GM18873 (cell line): ENCODE data around the gene ATP11A.
"Not testable (repeated sequence)": the region's sequence is repeated elsewhere in the genome, so short reads cannot be mapped to it uniquely, and the experiment has no call there.

Experiments
- ATAC-seq: cut with Tn5 transposase; IDR thresholded peaks from one replicate; pipeline ENCODE4 v1.9.1; 2021; ENCODE audit warnings: mild to moderate bottlenecking, moderate library complexity, moderate number of reproducible peaks; ENCODE audit not compliant: unreplicated experiment, low FRiP score

Gene ATP11A

DNA sequence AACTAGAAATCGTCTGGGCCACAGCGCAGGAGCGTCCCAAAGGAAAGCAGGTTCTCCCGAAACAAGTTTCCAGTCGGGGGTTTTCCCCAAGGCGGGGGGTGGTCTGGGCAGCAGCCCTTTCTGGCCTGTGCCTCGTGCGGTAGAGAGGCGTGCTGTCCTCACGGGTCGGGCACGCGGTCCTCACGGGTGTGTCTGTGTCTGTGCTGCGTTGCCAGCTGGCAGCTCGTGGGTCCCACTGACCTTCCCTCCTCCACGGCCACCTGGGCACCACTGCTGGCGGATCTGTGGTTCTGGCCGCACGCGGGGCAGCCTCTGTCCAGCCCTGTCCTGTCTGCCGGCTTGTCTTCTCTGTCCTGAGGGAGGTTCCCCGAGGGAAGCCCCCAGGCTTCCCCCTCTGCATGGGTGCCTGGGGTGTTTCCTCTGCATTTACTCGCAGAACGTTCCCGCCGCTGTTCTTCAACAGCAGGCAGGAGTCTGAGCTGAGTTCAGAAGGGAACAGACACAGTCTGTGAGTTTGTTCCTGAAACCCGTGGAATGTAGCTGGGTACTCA, 181.0 kb downstream of the ATP11A start:
- ATAC-seq: no peak

DNA sequence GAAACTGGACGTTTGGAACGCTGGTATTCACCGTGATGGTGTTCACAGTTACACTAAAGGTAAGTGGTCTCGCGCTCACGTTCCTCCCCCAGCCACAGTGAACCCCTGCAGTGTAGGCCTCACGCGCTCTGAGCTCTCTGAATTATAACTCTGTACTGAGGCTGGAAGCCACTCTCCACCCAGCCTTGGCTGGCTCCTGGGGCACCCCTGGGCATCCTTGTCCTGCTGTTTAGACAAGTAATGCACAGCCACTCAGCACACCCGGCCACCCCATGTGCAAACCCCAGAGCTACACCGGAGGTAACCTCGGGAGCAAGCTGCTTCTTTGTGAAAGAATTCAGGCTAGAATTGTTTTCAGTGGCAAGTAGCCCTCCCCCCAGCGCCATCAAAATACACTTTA, 181.9 kb downstream of the ATP11A start:
- ATAC-seq: no peak

DNA sequence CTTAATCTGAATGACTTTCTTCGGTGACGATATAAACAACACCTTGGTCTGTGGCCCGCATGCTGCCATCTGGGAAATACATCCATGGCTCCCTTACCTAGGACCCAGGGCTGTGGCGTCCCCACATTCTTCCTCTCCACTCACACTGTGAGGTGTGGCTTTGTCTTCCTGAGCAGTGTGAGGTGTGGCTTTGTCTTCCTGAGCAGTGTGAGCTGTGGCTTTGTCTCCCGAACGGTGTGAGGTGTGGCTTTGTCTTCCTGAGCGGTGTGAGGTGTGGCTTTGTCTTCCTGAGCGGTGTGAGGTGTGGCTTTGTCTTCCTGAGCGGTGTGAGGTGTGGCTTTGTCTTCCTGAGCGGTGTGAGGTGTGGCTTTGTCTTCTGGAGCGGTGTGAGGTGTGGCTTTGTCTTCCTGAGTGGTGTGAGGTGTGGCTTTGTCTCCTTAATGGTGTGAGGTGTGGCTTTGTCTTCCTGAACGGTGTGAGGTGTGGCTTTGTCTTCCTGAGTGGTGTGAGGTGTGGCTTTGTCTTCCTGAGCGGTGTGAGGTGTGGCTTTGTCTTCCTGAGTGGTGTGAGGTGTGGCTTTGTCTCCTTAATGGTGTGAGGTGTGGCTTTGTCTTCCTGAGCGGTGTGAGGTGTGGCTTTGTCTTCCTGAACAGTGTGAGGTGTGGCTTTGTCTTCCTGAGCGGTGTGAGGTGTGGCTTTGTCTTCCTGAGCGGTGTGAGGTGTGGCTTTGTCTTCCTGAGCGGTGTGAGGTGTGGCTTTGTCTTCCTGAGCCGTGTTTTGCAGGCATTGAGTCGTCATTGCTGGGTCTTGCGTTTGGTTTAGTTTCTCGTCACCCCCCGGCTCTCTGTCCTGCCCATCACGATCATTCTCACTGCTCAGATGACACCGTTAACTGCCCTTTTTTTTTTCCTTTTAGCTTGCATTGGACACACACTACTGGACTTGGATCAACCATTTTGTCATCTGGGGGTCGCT, 183.1 kb downstream of the ATP11A start:
- ATAC-seq: not testable (repeated sequence)

DNA sequence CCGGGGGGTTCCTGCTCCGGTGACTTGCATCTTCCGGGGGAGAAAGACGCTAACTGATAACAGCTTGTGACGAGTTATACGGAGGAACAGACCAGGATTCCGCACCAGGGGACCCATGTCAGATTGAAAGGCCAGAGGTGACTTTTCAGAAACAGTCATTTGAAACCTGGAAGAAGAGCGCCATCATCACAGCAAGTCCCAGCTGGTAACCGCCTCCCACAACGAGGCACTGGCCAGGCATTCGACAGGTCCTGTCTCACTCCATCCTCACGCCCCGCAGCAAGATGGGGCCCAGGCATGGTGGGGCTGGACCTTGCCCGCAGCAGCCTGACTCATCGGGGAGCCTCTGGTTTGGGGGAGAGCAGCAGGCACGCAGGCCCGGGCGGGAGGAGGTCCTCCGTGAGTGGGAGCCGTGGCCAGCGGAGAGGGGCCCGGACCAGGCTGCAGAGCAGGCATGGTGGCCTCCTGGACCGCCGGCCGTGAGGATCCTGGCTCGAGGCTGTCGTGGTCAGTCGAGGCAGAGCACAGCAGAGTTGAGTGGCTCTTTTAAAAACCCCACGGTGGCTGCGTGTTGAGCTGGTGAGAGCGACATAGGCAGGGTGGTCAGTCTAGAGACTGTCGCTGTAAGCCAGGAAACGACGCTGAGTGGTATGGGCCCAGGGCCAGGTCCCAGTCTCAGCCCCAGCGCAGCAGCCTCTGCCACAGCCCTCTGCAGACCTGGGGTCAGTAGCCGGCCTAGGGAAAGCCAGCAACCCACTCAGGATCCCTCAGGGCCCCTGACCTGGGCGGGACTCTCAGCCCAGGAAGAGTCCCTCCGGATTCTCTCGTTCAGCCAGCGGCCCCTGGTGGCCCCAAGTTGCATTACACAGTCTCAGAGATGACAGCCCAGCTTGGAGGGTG, 184.3 kb downstream of the ATP11A start:
- peak; percentile 83 for ATAC-seq

DNA sequence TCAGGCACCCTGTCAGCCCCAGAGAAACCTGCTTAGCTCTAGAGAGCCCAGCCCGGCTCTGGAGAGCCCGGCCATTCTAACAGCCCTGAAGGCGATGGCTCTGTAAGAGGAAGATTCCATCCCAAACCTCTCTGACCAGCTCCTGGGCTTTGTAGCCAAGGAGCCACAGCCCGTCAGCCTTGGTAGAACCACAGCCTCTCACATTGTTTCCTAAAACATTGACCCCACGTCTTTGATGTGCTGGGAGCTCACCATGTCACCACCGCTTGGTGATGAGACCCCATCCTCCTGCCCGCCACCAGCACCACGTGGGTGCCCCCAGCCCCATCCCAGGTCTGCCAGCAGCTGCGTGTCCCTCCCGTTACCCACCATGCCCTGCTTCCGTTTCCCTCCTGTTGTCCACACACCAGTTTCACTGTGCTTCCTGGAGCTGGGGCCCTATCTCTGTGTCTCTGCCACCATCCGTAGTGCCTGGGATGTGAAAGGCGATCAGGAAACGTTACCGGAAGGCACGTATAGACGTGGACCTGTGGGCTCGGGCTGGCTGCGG, 185.0 kb downstream of the ATP11A start:
- ATAC-seq: no peak

DNA sequence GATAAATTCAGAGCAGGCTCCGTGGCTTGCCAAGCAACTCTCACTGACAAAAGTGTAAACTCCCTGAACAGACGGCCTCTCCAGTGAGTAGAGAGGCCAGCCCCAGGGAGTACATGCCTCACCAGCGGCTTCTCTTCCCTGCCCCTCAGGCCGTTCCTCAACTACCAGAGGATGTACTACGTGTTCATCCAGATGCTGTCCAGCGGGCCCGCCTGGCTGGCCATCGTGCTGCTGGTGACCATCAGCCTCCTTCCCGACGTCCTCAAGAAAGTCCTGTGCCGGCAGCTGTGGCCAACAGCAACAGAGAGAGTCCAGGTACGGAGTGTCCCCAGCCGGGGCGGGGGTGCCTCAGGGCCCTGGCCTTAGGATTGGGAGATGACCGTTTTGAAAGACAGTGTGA, 185.8 kb downstream of the ATP11A start:
- ATAC-seq: no peak

DNA sequence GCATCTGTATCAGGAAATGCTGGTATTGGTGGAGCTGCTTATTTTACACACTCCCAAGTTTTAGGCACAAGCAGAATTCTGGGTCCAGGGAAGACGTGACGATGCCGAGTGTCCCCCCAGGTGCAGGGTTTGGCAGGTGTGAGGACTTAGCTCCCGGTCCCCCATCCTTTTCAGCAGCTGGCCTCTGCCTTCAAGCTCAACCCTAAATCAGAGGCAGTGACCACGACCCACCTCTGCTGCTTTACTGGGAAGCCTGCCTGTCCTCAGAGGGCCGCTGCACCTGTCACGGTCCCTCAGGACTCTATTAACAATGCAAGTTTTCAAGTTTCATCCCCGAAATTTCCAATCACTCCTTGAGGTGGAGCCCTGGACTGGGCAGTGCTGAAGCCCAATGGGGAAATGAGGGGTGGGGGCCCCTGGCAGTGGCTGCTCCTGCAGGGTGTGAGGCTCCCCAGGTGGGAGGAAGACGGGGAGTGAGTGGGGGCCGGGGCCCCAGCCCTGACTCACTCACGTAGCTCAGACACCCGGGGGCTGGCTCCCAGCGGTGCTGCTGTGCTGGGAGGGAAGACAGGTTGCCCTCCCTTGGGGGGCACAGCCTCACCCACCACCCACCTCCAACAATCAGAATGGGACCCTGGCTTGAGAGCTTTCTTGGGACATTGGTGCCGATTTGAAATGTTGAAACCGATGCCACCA, 186.6 kb downstream of the ATP11A start:
- ATAC-seq: no peak

DNA sequence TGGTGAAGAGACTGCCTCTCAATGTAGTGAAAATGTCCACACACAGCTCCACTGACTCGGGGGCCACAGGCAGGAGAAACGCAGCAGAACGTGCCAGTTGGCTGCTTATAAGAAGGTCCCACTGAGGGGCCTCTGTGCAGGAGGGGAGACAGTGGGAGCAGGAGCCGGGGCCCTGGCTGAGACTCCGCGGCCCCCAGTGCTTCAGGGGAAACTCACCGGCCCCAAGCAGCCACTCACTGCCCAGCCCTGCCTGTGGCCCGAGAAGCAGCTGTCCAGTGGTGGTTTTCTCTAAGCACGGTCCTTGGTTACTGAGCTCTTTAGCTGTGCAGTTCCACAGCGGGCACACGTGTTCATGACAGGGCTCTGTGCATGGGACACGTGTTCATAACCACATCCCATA, 187.2 kb downstream of the ATP11A start:
- no peak for ATAC-seq

DNA sequence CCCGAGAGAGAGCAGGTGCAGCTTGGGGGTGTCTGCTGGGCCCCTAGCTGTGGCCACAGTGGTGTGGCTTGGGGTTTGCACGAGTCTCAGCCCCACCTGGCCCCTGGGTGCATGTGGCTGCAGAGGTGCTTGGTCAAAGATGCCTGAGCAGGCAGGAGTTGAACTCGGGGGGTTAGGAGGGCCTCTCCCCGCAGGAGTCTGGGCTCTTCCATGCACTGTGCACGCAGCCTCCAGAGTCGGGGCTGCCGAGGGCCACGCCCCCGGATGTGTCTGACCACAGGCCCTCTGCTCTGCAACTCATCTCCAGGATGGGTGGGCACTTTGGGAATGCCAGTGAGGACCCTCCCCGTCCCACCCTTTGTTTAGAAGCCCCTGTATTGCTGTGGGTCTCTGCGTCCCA, 187.7 kb downstream of the ATP11A start:
- ATAC-seq: no peak

DNA sequence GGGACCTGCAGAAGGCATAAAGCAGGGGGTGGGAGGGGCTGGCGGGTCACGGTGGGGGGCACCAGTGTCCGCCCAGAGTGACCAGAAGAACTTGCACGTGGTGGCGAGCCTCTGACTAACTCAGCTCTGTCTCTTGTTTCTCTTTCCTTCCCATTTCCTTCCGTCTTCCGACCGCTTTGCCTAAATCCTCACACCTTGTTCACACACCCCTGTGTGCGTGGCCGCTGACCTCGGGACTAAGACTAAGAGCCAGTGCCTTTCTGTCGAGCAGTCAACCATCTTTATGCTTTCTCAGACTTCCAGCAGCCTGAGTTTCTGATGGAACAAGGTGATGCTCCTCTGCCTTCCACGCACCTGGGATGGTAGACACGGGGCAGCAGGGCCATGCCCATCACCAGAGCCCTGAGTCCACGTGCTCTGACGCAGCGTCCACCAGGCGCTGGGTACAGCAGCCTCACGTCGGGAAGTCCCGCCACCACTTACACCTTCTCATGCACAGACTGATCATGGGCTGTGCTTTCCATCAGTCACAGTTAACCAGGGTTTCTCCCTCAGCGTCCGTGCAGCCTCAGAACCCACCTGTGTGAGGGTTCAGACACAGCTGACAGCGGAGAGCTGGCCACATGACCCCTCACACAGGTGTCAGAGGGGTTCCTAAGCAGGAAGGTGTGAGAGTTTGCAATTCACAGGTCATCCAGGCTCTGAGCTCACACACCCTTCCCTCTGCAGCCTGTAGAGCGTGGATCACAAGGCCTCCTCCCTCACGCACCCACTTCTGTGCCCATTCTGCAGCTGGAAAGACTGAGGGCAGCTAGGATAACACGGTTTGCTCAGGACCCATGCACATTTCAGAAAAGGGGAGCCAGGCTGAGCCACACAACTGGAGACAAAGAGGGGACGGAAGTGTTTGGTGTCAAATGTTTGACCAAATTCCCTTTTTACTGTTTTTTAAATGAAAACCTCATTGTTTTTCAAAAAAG, 188.4 kb downstream of the ATP11A start:
- no peak for ATAC-seq

DNA sequence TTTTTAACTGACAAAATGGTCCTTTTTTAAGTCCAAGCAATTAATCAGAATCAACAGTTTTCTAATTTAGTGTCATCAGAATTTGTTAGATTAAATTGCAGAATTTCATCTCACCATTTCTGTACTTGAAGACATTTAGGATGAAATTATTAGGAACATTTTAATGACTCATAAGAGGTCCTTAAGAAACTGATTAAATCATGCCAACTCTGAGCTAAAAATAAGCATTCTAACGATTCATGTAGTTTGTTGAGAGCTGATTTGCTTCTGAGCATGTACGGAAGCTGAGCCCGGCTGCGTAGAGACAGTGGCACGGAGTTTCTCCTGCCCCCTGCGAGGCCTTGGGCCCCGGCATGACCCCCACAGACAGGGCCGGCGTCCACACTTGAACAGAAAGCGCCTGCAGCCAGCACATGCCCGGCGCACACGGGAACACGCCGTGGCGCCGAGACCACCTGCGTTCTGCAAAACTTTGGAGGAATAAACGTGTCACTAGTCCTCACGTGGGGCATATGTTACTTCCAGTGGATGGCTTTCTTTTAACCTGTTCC, 189.5 kb downstream of the ATP11A start:
- no peak for ATAC-seq

DNA sequence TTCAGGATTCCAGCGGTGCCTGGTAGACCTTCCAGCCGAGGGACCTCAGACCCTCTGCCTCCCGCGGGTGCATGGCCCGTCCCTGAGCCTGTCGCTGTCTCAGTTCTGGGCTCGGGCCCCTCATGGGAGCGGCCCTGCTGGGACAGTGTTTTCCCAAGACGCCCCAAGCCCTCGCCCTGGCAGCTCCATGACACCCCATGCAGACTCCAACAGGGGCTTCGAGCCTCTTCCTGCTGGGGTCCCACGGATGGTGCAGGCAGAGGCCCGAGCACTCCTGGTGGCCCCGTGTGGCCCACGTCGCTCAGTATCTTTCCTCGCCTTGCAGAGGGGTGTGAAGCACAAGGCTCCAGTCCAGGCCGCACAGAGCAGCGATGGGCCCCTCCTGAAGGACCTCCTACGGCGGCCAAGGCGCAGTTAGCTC, 190.4 kb downstream of the ATP11A start:
- ATAC-seq: no peak

DNA sequence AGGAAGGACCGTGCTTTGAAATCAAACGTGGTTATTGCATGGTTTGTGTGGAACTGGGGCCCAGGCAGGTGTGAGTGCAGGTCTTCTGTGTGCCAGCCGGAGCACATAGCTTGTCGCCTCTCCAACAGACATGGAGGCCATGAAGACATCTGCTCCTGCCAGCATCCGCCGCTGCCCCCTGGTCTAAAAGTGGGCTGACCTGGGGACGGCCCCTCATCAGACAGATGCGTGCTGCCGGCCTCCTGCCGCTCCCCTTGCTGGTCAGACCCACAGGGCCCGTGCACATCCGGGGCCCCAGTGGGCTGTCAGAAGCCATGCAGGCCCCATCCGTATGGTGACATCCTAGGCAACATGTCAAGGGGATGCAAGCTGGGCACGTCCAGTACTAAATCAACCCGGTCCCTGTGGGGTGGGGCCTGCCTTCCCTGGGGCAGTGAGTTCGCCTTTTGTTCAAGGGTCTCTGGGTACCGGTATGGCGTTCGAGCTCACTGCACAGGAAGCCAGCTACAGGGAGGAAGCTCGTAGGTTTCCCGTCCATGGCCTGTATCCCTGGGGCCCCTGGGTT, 191.2 kb downstream of the ATP11A start:
- no peak for ATAC-seq

DNA sequence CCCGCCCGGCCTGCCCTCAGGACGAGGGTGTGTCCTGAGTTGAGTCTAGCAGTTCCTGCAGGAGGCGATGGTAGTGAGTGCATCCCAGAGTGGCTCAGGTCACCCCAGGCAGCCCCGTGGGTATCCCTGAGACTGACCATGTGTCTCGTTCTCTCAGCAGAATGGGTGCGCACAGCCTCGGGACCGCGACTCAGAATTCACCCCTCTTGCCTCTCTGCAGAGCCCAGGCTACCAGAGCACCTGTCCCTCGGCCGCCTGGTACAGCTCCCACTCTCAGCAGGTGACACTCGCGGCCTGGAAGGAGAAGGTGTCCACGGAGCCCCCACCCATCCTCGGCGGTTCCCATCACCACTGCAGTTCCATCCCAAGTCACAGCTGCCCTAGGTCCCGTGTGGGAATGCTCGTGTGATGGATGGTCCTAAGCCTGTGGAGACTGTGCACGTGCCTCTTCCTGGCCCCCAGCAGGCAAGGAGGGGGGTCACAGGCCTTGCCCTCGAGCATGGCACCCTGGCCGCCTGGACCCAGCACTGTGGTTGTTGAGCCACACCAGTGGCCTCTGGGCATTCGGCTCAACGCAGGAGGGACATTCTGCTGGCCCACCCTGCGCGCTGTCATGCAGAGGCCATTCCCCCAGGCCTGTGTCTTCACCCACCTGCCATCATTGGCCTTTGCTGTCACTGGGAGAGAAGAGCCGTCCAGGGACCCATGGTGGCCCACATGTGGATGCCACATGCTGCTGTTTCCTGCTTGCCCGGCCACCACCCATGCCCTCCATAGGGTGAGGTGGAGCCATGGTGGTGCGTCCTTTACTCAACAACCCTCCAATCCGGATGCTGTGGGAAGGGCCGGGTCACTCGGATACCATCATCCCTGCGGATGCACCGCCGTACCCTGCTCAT, 192.1 kb downstream of the ATP11A start:
- ATAC-seq: no peak

DNA sequence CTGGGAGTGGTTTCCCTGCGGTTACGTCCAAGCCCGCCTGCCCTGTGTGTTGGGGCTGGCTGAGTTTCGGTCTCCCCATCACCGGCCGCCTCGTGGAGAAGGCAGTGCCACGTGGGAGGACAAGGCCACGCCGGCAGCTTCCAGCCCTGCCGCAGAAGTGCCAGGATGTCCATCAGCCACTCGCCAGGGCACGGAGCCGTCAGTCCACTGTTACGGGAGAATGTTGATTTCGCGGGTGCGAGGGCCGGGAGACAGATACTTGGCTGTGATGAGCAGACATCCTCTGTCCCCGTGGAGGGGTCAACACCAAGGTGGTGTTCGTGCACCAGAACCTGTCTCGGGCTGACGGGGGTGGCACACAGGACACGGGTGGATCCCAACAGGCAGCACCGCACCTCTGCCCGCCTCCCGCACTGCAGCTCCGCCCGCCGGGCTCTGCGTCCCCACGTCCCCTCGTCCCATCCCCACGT, 192.8 kb downstream of the ATP11A start:
- ATAC-seq: no peak

DNA sequence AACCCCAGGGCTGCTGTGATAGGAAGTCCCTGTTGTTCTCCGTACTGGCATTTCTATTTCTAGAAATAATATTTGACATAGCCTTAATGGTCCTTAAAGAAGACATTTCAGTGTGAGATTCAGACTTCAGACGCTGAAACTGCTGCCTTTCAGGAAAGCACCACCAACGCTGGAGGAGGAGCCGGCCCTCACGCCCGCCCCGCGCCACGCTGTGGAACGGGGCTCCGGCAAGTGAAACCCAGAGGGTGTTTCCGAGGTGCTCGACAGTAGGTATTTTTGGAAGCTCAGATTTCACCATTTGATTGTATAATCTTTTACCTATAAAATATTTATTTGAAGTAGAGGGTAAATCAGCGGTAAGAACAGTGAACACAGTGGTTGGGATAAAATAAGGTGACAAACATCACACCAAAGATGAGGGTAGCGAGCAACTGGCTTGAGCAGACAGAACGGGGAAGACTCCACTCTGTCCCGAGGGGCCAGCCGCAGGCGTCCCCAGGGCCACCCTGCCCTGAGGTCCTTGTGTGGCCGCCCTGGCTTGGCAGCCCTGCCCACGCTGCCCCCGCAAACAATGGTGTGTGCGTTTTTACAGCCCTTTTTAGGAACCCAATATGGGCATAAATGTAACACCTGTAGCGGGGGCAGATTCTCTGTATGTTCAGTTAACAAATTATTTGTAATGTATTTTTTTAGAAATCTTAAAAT, 193.6 kb downstream of the ATP11A start:
- no peak for ATAC-seq

DNA sequence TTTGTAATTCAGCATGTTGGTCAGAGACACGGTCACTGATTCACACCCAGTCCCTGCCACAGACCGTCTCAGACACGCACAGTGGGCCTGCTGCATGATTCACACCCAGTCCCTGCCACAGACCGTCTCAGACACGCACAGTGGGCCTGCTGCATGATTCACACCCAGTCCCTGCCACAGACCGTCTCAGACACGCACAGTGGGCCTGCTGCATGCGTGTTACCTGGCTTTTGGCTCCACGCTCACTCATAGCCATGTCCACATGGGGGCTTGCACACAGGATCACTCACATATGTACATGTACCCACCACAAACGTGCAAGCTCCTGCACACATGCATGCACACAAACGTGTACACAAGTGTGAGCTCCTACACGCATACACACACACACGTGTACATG, 194.9 kb downstream of the ATP11A start:
- not testable (repeated sequence) for ATAC-seq
